Breast epithelium (tissue), 3 donors: Measurements from ENCODE around the gene ARMH4.

ENCODE experiments used
- POLR2A ChIP-seq: fragments of 450-650 bp; IDR thresholded peaks from one replicate; pipeline ENCODE4 v1.6.1; 2016; ENCODE audit warnings: antibody characterized with exemption, mild to moderate bottlenecking, moderate library complexity
- POLR2AphosphoS5 ChIP-seq, 3 donors: sonication (generic); formaldehyde crosslinking; IDR thresholded peaks; one replicate each; pipeline ENCODE4 v1.6.1; 2017; ENCODE audit warnings: antibody characterized with exemption in 3 of 3
- TF ChIP-seq, protein P1 (sequence below), 3 donors: fragments of 450-650 bp; IDR thresholded peaks; one replicate each; pipeline ENCODE4 v1.5.1; 2016 to 2017; ENCODE audit warnings: antibody characterized with exemption in 3 of 3, mild to moderate bottlenecking in 3 of 3, moderate library complexity in 3 of 3

DNA sequence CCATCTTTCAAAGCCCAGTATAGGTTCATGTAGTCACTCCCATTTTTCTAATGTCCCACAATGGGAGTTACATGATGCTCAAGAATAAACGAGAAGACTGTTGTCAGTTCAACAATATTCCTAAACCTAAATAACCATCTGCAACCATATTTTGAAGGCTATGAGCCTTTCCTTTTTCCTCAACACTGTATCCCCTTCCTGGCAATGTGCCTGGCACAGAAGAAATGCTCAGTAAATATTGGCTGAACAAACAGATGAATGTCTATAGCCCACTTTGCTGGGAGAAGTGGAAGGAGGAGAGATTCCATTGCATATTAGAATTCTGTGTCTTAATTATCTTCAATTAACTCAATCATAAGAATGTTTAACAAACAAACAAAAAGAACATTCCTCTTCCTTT is 6.1 kb downstream of the ARMH4 start:
- TF ChIP-seq, protein P1, sequence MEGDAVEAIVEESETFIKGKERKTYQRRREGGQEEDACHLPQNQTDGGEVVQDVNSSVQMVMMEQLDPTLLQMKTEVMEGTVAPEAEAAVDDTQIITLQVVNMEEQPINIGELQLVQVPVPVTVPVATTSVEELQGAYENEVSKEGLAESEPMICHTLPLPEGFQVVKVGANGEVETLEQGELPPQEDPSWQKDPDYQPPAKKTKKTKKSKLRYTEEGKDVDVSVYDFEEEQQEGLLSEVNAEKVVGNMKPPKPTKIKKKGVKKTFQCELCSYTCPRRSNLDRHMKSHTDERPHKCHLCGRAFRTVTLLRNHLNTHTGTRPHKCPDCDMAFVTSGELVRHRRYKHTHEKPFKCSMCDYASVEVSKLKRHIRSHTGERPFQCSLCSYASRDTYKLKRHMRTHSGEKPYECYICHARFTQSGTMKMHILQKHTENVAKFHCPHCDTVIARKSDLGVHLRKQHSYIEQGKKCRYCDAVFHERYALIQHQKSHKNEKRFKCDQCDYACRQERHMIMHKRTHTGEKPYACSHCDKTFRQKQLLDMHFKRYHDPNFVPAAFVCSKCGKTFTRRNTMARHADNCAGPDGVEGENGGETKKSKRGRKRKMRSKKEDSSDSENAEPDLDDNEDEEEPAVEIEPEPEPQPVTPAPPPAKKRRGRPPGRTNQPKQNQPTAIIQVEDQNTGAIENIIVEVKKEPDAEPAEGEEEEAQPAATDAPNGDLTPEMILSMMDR (IDR thresholded peaks at IDR 0.05), result no peak
- TF ChIP-seq POLR2AphosphoS5 (IDR thresholded peaks at IDR 0.05) (no peak), POLR2A (no peak)
